GM19351 (cell line): ENCODE data around the gene FAM168A.
"Not testable (repeated sequence)": the region's sequence is repeated elsewhere in the genome, so short reads cannot be mapped to it uniquely, and the experiment has no call there.

Source experiments
- ATAC-seq: cut with Tn5 transposase; IDR thresholded peaks from one replicate; pipeline ENCODE4 v1.9.1; 2021; ENCODE audit warnings: mild to moderate bottlenecking, moderate library complexity; ENCODE audit not compliant: unreplicated experiment

Gene FAM168A

DNA sequence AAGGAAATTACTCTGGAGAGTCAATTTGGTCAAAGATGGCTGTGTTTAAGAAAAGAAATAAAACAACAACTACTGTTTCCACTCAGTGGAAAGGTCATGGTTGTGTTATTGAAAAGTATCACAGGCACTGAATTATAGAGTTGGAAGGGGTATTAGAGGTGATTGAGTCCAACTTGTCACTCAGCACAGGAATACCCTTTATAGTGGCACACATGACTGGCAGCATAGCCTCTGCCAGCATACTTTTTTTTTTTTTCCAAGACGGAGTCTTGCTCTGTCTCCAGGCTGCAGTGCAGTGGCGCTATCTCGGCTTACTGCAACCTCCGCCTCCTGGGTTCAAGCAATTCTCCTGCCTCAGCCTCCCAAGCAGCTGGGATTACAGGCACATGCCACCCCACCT is 161.1 kb downstream of the FAM168A start:
- not testable (repeated sequence) for ATAC-seq

GRCh38 chr11:73431396-73431795 is 166.5 kb downstream of the FAM168A start:
- ATAC-seq = no peak

DNA sequence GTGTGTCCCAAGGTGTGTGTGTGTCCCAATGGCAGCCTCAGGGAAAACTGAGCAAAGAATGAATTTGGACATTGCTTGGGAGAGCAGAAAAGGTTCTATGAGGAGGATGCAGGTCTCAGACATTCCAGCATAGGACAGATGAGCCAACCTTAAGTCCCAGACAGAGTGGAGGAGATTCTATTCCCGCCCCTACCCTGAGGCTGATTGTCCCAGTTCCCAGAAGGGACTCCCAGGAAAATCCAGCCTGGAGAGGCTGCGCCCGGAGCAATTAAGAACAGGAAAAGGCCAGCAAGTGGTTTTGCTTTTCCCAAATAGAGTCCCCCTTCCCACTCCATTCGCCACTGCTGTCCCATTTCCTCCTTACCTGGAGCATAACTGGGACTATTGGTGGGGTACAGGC is 167.6 kb downstream of the FAM168A start:
- ATAC-seq = no peak

GRCh38 chr11:73429121-73429750 is 168.7 kb downstream of the FAM168A start:
- ATAC-seq = no peak

- ATAC-seq = no peak
These were observed 169.2 kb downstream of the FAM168A start for GRCh38 chr11:73428699-73429098.

DNA sequence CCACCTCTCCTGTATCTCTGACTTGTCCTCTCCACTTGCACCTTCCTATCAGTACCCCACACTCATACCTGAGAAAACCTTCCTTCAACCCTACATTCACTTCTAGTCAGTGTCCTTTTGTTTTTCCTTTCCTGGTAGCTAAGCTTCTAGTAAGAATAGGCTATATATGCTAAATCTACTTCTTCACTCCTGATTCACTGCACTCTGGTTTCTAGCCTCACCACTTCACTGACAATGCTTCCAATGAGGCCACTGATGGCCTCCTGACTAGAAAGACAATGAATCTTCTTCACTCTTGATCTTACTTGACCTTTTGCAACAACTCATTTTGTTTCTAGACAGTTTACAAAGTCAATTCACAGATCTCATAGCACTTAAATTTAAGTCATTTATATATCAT is 169.7 kb downstream of the FAM168A start:
- no peak for ATAC-seq

DNA sequence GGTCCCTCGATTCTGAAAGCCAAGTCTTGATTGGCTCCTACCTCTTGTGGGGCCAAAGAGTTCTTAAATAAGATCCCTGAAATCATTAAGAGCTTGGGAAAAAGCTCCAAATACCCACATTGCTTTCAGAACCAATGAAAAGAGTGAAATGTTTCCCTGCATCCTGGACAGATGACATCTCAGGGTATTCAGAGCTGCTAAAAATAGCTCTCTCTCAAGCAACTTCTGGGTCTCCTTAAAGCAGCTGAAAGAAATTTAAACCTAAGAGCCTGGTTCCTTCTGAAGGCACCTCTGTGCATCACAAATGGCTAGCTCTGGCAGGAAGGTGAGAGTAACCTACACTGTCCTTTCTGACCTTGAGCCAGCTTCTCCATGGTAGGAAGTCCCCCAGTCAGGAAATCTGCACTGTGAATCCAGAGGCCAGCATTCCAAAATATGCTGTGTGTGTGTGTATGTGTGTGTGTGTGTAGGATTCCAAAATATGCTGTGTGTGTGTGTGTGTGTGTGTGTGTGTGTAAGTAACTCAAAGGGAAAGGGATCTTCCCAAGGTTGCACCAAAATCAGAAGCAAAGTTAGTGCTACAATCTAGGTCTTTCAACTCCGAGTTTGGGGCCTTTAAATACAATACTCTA is 171.6 kb downstream of the FAM168A start:
- no peak for ATAC-seq

DNA sequence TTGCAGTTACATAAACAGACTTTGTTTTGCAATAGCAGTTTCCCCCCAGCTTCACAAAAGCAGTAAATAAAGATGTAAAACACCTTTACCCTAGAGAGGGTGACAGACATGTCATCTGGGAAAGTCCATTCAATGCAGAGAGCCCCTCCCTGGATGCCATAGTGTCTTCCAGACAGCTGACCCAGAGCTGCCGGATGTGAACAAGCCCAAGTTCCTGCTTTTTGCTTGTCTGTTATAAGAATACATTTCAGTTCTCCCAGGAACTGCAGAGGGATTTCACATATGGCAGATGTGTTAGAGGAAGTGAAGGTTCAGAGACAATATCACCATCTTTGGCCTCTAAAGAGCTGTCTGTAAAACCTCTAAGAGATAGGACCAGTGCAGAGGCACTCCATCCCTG is 172.8 kb downstream of the FAM168A start:
- ATAC-seq = no peak

- ATAC-seq = no peak
These were observed 174.4 kb downstream of the FAM168A start for GRCh38 chr11:73423506-73423905.

GRCh38 chr11:73422886-73423285 is 175.0 kb downstream of the FAM168A start:
- ATAC-seq = no peak

- ATAC-seq = no peak
These were observed 177.8 kb downstream of the FAM168A start for GRCh38 chr11:73420136-73420535.

DNA sequence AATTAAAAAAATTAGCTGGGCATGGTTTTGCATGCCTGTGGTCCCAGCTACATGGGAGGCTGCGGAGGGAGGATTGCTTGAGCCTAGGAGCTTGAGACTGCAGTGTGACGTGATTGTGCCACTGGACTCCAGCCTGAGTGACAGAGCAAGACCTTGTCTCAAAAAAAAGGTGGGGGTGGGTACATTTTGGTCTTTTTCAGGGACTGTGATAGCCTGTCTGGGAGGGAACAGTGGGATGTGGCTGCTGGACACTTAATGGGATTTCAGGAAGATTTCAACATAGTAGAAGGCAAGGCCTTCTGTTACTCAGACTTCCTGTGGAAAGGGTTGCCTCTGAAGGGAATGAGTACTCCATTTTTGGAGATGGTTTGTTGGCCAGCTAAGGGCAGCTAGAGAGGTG is 181.1 kb downstream of the FAM168A start:
- ATAC-seq = no peak

- no peak for ATAC-seq
These were observed 181.9 kb downstream of the FAM168A start for GRCh38 chr11:73415854-73416615.

DNA sequence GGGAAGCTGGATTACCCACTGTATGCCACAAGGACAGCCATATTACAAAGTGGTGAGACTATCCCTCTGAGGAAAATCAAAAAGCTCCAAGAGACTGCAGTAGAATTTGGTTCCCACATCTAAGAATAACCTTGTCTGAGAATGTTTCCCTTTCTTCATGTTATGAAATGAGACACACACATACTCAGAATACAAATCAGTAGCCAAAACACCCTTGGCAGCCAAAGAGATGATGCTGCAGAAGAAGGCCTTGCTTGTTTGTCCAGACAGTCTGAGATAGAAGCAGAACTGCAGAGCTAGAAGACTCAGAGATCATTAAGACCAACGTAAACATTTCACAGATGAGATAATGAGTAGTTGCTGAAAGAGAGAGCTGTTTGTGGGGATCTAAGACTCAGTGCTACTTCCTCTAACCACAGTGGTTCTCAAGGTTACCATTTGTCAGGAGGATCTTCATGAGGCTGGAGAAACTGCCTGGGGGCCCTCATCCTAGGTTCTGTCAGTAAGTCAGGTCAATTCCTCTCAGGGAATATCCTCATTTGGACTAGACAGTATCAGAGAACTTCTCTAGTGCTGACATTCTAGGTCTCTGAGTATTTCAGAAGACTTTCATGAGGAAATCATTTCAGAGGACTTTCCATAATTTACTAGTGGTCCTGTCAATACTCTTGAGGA is 182.8 kb downstream of the FAM168A start:
- no peak for ATAC-seq

- ATAC-seq = no peak
These were observed 184.7 kb downstream of the FAM168A start for GRCh38 chr11:73413256-73413655.

DNA sequence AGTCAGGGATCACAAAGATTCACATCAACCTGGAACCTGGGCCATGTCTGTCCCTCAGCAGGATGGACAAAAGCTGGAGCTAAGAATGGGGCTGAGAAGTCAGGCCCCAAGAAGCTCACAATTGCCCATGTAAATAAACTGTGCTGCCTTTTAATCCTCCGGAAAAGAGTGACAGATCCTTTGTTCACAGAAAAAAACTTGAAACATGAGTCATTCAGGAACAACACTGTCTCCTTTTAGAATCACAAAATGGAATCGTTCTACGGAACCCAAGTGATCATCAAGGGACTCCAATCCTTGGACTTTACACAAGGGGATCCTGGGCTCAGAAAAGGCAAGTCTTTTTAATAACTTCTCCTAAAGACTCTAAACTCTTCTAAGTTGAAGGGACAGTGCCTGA is 185.6 kb downstream of the FAM168A start:
- ATAC-seq = no peak

GRCh38 chr11:73411031-73411430 is 186.9 kb downstream of the FAM168A start:
- no peak for ATAC-seq

GRCh38 chr11:73410627-73411026 is 187.3 kb downstream of the FAM168A start:
- ATAC-seq = no peak

- ATAC-seq = no peak
These were observed 188.5 kb downstream of the FAM168A start for GRCh38 chr11:73409431-73409830.

GRCh38 chr11:73406619-73407018 is 191.3 kb downstream of the FAM168A start:
- ATAC-seq = no peak

- ATAC-seq = no peak
These were observed 191.8 kb downstream of the FAM168A start for GRCh38 chr11:73406131-73406530.

DNA sequence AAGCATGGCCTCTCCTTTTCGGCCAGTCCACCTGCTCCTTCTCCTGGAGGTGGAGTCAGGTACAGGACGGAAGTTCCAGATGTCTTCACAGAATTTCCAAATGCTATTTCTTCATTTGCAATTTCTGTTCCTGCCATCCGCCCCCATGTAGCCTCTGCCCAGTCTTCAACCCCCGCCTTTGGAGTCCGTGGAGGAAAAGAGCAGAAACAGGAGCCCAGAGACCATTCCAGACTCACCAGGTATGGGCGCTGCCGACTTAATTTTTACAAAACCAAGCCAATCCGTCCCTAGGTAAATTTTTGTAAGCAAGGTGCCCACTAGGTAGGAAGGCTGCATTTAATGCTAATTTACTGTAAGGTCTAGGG is 192.8 kb downstream of the FAM168A start:
- ATAC-seq = no peak
